Upper lobe of left lung (tissue), 6 donors: Measurements from ENCODE around the gene ENG. TPM values are rescaled to one million over a fixed set of nuclear protein-coding genes. Genes with fewer than 3 reads are reported as not detected.

ENCODE experiments used
- ATAC-seq, 2 donors: fragments of 200-7000 bp; cut with Tn5 transposase; one replicate each; pipeline ENCODE4 v1.9.1; 2022; ENCODE audit warnings: mild to moderate bottlenecking in 2 of 2, moderate library complexity in 2 of 2; ENCODE audit not compliant: low FRiP score in 2 of 2
- DNase-seq, 2 donors: peaks; one replicate each; pipeline ENCODE4 v3.0.0-alpha.2; 2019 to 2020
- H3K27ac ChIP-seq, 4 donors: fragments of 200-600 bp; sonication (generic); one replicate each; pipeline ENCODE4 v1.5.1; 2016 to 2019
- H3K27me3 ChIP-seq, 4 donors: fragments of 200-600 bp; sonication (generic); one replicate each; pipeline ENCODE4 v1.5.1; 2017 to 2019
- H3K36me3 ChIP-seq, 4 donors: fragments of 200-600 bp; sonication (generic); one replicate each; pipeline ENCODE4 v1.5.1; 2016 to 2019
- H3K4me1 ChIP-seq, 4 donors: fragments of 200-600 bp; sonication (generic); one replicate each; pipeline ENCODE4 v1.5.1; 2018 to 2019
- H3K4me3 ChIP-seq, 4 donors: fragments of 200-600 bp; sonication (generic); one replicate each; pipeline ENCODE4 v1.5.1; 2017 to 2019; ENCODE audit warnings: mild to moderate bottlenecking in 2 of 4, moderate library complexity in 1 of 4
- H3K9me3 ChIP-seq, 4 donors: fragments of 200-600 bp; sonication (generic); one replicate each; pipeline ENCODE4 v1.5.1; 2018 to 2019
- CTCF ChIP-seq, 6 experiments: fragments of 450-650 bp in 4 of 6; fragments of 200-600 bp in 2 of 6; sonication (generic) in 2 of 6; IDR thresholded peaks; one replicate each; pipeline ENCODE4 v1.5.1; 2016 to 2019; ENCODE audit warnings: antibody characterized with exemption in 6 of 6
- EP300 ChIP-seq, 4 donors: sonication (generic); formaldehyde crosslinking; IDR thresholded peaks; one replicate each; pipeline ENCODE4 v1.5.1; 2017; ENCODE audit warnings: antibody characterized with exemption in 4 of 4, control low read depth in 2 of 4
- POLR2A ChIP-seq, 4 donors: fragments of 450-650 bp; IDR thresholded peaks; one replicate each; pipeline ENCODE4 v1.5.1; 2016 to 2017; ENCODE audit warnings: antibody characterized with exemption in 4 of 4, mild to moderate bottlenecking in 2 of 4
- POLR2AphosphoS5 ChIP-seq, 2 donors: sonication (generic); formaldehyde crosslinking; IDR thresholded peaks; one replicate each; pipeline ENCODE4 v1.5.1; 2017; ENCODE audit warnings: antibody characterized with exemption in 2 of 2
- WGBS, 2 donors: methylation state at CpG; one replicate each; pipeline ENCODE4 v1.1.5; 2017 to 2018; 5-methylcytosine and 5-hydroxymethylcytosine counted together
- total RNA-seq, 6 donors: library from RNA; depleted of rRNA in 4 of 6; stranded (reverse); fragments of >200 nt in 4 of 6; gene quantifications; one replicate each; pipeline versions ENCODE4 v1.1.0 to v1.2.1, GENCODE V29; 2016 to 2021
- donor health status: DM: no; HTN: no; CAD: no; lungs with moderate emphysema.
- donor health status: DM: no; HTN: yes; CAD: no; lungs with severe emphysema.

ENG gene
- total RNA-seq, 6 donors from 2014 or later, result 45.7 to 378 (median 178) TPM

DNA sequence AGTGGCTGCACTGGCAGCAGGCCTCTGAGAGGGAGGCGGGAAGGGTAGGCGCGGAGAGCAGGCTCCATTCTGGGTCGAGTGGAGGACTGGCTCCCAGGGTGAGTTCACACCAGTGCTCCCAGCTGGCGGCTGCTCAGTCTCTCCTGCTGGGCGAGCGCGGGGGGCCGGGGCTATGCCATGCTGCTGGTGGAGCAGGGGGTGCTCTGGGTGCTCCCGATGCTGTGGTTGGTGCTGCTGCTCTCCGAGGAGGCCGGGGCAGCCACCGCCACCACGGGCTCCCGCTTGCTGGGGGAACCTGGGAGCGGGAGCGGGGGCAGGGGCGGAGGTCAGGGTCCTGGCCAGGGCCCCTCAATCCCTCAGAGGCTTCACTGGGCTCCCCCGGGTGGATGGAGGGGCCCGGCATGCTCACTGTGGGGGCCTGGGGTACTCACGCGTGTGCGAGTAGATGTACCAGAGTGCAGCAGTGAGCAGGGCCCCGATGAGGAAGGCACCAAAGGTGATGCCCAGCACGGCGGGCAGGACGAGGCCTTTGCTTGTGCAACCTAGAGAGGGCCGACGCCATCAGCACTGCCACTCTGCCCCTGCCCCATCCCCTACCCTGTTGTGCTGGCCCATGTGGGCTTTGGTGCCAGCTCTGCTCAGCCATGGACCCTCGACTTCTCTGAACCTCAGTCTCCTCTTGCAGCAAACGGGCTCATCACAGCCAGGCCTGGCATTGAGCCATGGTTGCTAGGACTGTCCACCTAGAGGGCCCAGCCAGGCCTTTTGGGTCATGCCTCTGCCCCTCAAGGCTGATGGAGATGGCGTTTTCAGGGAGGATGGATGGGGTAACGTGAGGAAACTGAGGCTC is 38.7 kb downstream of the ENG start:
- TF ChIP-seq POLR2AphosphoS5 (IDR thresholded peaks at IDR 0.05), result no peak
- TF ChIP-seq CTCF (IDR thresholded peaks at IDR 0.05), result peak in 1 of 6 experiments; percentile 16
- peaks cover 29 to 98% (median 86%) of the 10 kb centered on the region in 4 donors for H3K36me3 ChIP-seq
- peak overlapping the region in 2 of 4 donors; percentile 18 to 67 for H3K27ac ChIP-seq
- peak in 1 of 2 donors; percentile 1 for ATAC-seq
- DNase-seq, result peak in 1 of 2 donors; percentile 83
- H3K4me3 ChIP-seq, result no peak overlapping the region
- peaks cover 0 to 20% (median 4%) of the 10 kb centered on the region in 4 donors for H3K4me1 ChIP-seq
- H3K27me3 ChIP-seq, result no peaks in the 10 kb centered on the region
- H3K9me3 ChIP-seq, result no peaks in the 10 kb centered on the region
- WGBS, 2 donors, result 88 to 93% methylated on average over 8 to 28 of the region's 33 CpGs

GRCh38 chr9:127814619-127815511 is 39.6 kb downstream of the ENG start:
- DNase-seq (peak in 1 of 2 donors; percentile 66), ATAC-seq (no peak)
- Histone ChIP-seq H3K36me3 (peaks cover 29 to 98% (median 85%) of the 10 kb centered on the region in 4 donors), H3K4me1 (peaks cover 0 to 24% (median 5%) of the 10 kb centered on the region in 4 donors), H3K4me3 (no peak overlapping the region), H3K9me3 (no peaks in the 10 kb centered on the region), H3K27me3 (no peaks in the 10 kb centered on the region), H3K27ac (peak overlapping the region in 1 of 4 donors; percentile 18)
- 86 to 90% methylated on average over 8 to 11 of the region's 11 CpGs for WGBS, 2 donors
- TF ChIP-seq POLR2AphosphoS5 (IDR thresholded peaks at IDR 0.05) (peak in 1 of 2 donors; percentile 13), POLR2A (IDR thresholded peaks at IDR 0.05) (no peak)

DNA sequence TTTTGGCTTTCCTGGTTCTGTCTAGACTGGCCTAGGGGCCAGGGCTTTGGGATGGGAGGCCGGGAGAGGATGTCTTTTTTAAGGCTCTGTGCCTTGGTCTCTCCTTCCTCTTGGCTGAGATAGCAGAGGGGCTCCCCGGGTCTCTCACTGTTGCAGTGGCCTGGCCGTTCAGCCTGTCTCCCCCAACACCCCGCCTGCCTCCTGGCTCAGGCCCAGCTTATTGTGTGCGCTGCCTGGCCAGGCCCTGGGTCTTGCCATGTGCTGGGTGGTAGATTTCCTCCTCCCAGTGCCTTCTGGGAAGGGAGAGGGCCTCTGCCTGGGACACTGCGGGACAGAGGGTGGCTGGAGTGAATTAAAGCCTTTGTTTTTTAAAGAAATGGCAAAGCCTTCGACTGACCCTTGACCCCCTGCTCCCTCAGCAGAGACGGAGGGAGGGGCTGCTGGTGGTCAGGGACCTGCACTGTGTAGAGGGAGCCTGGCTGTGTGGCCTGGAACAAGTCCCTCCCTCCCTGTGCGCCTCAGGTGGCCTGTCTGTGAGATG is 40.7 kb downstream of the ENG start:
- no peak for TF ChIP-seq POLR2A (IDR thresholded peaks at IDR 0.05)
- peak; percentile 8 to 24 for TF ChIP-seq POLR2AphosphoS5 (IDR thresholded peaks at IDR 0.05)
- no peaks in the 10 kb centered on the region for H3K9me3 ChIP-seq
- peaks cover 6 to 33% (median 10%) of the 10 kb centered on the region in 4 donors for H3K4me1 ChIP-seq
- no peak overlapping the region for H3K4me3 ChIP-seq
- ATAC-seq (no peak), DNase-seq (peak in 1 of 2 donors; percentile 49)
- 73 to 81% methylated on average over 4 to 9 of the region's 9 CpGs for WGBS, 2 donors
- no peaks in the 10 kb centered on the region for H3K27me3 ChIP-seq
- peak overlapping the region in 3 of 4 donors; percentile 34 to 39 (median 38) for H3K27ac ChIP-seq
- peaks cover 20 to 94% (median 81%) of the 10 kb centered on the region in 4 donors for H3K36me3 ChIP-seq

DNA sequence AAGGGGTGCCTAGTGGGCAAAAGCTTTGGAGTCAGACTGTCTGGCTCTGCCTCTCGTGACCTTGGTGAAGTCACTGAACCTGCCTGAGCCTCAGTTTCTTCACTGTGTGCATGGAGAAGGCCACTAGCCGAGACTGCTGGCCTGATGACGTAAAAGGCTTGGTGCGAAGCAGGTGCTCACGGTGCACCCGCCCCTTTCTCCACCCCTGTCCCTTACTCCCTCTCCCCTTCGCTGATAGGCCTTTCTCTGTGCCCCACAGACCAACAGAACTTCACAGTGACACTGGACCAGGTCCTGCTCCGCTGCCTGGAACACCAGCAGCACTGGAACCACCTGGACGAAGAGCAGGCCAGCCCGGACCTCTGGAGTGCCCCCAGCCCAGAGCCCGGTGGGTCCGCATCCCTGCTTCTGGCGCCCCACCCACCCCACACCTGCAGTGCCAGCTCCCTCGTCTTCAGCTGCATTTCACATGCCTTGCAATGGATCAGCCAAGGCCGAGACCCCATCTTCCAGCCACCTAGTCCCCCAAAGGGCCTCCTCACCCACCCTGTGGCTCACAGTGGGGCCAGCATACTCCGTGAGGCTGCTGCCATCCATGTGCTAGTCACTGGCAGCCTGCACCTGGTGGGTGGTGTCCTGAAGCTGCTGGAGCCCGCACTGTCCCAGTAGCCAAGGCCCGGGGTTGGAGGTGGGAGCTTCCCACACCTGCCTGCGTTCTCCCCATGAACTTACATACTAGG is 41.4 kb downstream of the ENG start:
- H3K4me3 ChIP-seq, result no peak overlapping the region
- peak overlapping the region in 2 of 4 donors; percentile 38 to 39 for H3K27ac ChIP-seq
- TF ChIP-seq EP300 (IDR thresholded peaks at IDR 0.05) (no peak), CTCF (IDR thresholded peaks at IDR 0.05) (no peak), POLR2AphosphoS5 (IDR thresholded peaks at IDR 0.05) (no peak), POLR2A (IDR thresholded peaks at IDR 0.05) (no peak)
- H3K27me3 ChIP-seq, result no peaks in the 10 kb centered on the region
- H3K36me3 ChIP-seq, result peaks cover 20 to 94% (median 80%) of the 10 kb centered on the region in 4 donors
- peaks cover 6 to 32% (median 10%) of the 10 kb centered on the region in 4 donors for H3K4me1 ChIP-seq
- no peak for ATAC-seq
- peak in 1 of 2 donors; percentile 61 for DNase-seq
- WGBS, 2 donors, result 92 to 96% methylated on average over 15 to 19 of the region's 19 CpGs
- H3K9me3 ChIP-seq, result no peaks in the 10 kb centered on the region

DNA sequence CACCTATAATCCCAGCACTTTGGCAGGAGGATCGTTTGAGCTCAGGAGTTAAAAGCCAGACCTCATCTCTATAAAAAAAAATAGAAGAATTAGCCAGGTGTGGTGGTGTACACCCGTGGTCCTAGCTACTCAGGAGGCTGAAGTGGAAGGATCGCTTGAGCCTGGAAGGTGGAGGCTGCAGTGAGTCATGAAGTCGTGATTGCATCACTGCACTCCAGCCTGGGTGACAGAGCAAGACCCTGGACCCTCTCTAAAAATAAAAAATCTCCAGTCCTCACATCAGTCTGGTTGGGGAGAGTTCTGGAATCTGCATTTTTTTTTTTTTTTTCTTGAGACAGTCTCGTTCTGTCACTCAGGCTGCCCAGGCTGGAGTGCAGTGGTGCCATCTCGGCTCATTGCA is 42.4 kb downstream of the ENG start:
- Histone ChIP-seq H3K4me3 (no peak overlapping the region), H3K27me3 (no peaks in the 10 kb centered on the region), H3K4me1 (peaks cover 6 to 27% (median 10%) of the 10 kb centered on the region in 4 donors), H3K9me3 (no peaks in the 10 kb centered on the region), H3K27ac (peak overlapping the region in 1 of 4 donors; percentile 8), H3K36me3 (peaks cover 27 to 94% (median 79%) of the 10 kb centered on the region in 4 donors)
- DNase-seq (no peak), ATAC-seq (no peak)
- TF ChIP-seq EP300 (IDR thresholded peaks at IDR 0.05) (no peak), CTCF (IDR thresholded peaks at IDR 0.05) (no peak), POLR2A (IDR thresholded peaks at IDR 0.05) (no peak)
- 81 to 86% methylated on average over 6 of the region's 6 CpGs for WGBS, 2 donors
